DOHH2 (cell line): Measurements from ENCODE around the gene CBX6.

Experiments used
- H3F3A ChIP-seq: fragments of 200-600 bp; sonication (generic), shearing (Covaris generic); 2 replicates; pipeline ENCODE4 v1.6.0; 2016; ENCODE audit warnings: antibody characterized with exemption, mild to moderate bottlenecking; ENCODE audit not compliant: control insufficient read depth, insufficient read depth
- H3K27ac ChIP-seq: fragments of 200-600 bp; sonication (generic); 2 replicates; pipeline ENCODE4 v1.5.1; 2014; ENCODE audit warnings: low read depth, mild to moderate bottlenecking, low read length, moderate library complexity
- H3K27me3 ChIP-seq: fragments of 200-600 bp; sonication (generic); 2 replicates; pipeline ENCODE4 v1.6.1; 2014; ENCODE audit warnings: mild to moderate bottlenecking, low read length, mixed read lengths; ENCODE audit not compliant: control insufficient read depth
- H3K36me3 ChIP-seq: fragments of 200-600 bp; sonication (generic); 2 replicates; pipeline ENCODE4 v1.6.1; 2014; ENCODE audit warnings: mild to moderate bottlenecking, low read length, moderate library complexity, mixed read lengths; ENCODE audit not compliant: control insufficient read depth
- H3K4me1 ChIP-seq: fragments of 200-600 bp; sonication (generic); 2 replicates; pipeline ENCODE4 v1.6.1; 2014; ENCODE audit warnings: mild to moderate bottlenecking, low read length, mixed read lengths; ENCODE audit not compliant: control insufficient read depth
- H3K4me2 ChIP-seq: fragments of 200-600 bp; sonication (generic); 2 replicates; pipeline ENCODE4 v1.6.0; 2014; ENCODE audit warnings: mild to moderate bottlenecking, low read length, moderate library complexity
- H3K4me3 ChIP-seq: fragments of 200-600 bp; sonication (generic); 2 replicates; pipeline ENCODE4 v1.5.1; 2014; ENCODE audit warnings: mild to moderate bottlenecking, low read length, mixed read lengths
- H3K79me2 ChIP-seq: fragments of 200-600 bp; sonication (generic); 2 replicates; pipeline ENCODE4 v1.6.1; 2014; ENCODE audit warnings: mild to moderate bottlenecking, low read length, mixed read lengths; ENCODE audit not compliant: control insufficient read depth
- H3K9me2 ChIP-seq: fragments of 200-600 bp; sonication (generic); replicated peaks from 2 replicates; pipeline ENCODE4 v1.6.1; 2014; ENCODE audit warnings: mild to moderate bottlenecking, low read length, mixed read lengths; ENCODE audit not compliant: control insufficient read depth
- H3K9me3 ChIP-seq: fragments of 200-600 bp; sonication (generic); 2 replicates; pipeline ENCODE4 v1.6.1; 2014; ENCODE audit warnings: antibody characterized with exemption, low read length, mixed read lengths; ENCODE audit not compliant: control insufficient read depth, insufficient read depth
- H4K20me1 ChIP-seq: fragments of 200-600 bp; sonication (generic); 2 replicates; pipeline ENCODE4 v1.6.0; 2014; ENCODE audit warnings: low read depth, mild to moderate bottlenecking, antibody characterized with exemption, low read length, moderate library complexity; ENCODE audit not compliant: control insufficient read depth, insufficient read depth
- EZH2phosphoT487 ChIP-seq: fragments of 200-600 bp; sonication (generic); IDR thresholded peaks from 2 replicates; pipeline ENCODE4 v1.6.1; 2017; ENCODE audit warnings: borderline replicate concordance, mild to moderate bottlenecking, antibody characterized with exemption, low read length, moderate library complexity, mixed read lengths
- TF ChIP-seq, protein P1 (sequence below): fragments of 200-600 bp; sonication (generic); IDR thresholded peaks from one replicate; pipeline ENCODE4 v1.5.1; 2014; ENCODE audit warnings: antibody characterized with exemption, mild to moderate bottlenecking, low read depth, low read length; ENCODE audit not compliant: poor library complexity, severe bottlenecking

CBX6 gene

DNA sequence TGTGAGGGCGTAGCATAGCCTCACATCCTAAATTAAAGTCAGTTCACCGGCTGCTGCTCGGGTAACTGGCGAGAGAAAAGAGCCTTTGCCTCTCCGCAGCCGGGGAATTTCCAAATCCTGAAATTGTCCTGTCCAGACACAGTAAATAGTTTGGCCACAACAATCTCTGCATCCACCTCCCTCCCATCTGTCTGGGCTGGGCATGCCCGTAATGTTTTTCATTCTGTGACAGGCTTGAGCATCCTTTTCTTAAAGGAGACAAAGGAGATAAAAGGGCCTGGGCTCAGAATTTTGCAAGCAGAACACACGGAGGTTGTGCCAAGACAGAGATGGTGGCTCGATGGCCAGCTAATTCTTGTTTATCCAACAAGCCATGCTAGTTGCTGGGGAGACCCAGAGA, 19.2 kb upstream of the CBX6 start:
- TF ChIP-seq, protein P1, sequence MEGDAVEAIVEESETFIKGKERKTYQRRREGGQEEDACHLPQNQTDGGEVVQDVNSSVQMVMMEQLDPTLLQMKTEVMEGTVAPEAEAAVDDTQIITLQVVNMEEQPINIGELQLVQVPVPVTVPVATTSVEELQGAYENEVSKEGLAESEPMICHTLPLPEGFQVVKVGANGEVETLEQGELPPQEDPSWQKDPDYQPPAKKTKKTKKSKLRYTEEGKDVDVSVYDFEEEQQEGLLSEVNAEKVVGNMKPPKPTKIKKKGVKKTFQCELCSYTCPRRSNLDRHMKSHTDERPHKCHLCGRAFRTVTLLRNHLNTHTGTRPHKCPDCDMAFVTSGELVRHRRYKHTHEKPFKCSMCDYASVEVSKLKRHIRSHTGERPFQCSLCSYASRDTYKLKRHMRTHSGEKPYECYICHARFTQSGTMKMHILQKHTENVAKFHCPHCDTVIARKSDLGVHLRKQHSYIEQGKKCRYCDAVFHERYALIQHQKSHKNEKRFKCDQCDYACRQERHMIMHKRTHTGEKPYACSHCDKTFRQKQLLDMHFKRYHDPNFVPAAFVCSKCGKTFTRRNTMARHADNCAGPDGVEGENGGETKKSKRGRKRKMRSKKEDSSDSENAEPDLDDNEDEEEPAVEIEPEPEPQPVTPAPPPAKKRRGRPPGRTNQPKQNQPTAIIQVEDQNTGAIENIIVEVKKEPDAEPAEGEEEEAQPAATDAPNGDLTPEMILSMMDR = no peak
- TF ChIP-seq EZH2phosphoT487 = no peak
- H3F3A ChIP-seq = no peaks in the 10 kb centered on the region
- no peaks in the 10 kb centered on the region for H3K9me2 ChIP-seq
- no peaks in the 10 kb centered on the region for H3K79me2 ChIP-seq
- H3K4me1 ChIP-seq = peaks cover under 1% of the 10 kb centered on the region
- H4K20me1 ChIP-seq = no peaks in the 10 kb centered on the region
- no peaks in the 10 kb centered on the region for H3K9me3 ChIP-seq
- no peak overlapping the region for H3K4me3 ChIP-seq
- H3K4me2 ChIP-seq = no peak overlapping the region
- H3K27me3 ChIP-seq = peaks cover 28% of the 10 kb centered on the region
- no peaks in the 10 kb centered on the region for H3K36me3 ChIP-seq
- no peak overlapping the region for H3K27ac ChIP-seq

DNA sequence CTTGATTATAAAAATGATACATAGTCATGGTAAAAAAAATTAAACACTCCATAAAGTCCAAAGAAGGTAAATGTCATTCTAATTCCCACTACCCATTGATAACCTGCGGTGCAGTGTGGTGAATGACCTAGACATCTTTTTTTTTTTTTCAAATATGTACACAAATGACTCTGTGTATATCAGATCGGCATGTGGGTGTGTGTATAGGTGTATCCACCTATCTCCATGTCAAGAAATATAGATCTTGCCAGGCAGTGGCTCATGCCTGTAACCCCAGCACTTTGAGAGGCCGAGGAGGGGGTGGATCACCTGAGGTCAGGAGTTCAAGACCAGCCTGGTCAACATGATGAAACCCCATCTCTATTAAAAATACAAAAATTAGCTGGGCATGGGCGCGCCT, 18.4 kb upstream of the CBX6 start:
- Histone ChIP-seq H3F3A (no peaks in the 10 kb centered on the region), H4K20me1 (no peaks in the 10 kb centered on the region), H3K36me3 (no peaks in the 10 kb centered on the region), H3K27me3 (peaks cover 28% of the 10 kb centered on the region), H3K79me2 (no peaks in the 10 kb centered on the region), H3K9me3 (no peaks in the 10 kb centered on the region), H3K4me3 (no peak overlapping the region), H3K9me2 (no peaks in the 10 kb centered on the region), H3K4me1 (no peaks in the 10 kb centered on the region), H3K27ac (no peak overlapping the region), H3K4me2 (no peak overlapping the region)
- no peak for TF ChIP-seq EZH2phosphoT487
- TF ChIP-seq, protein P1 = no peak

DNA sequence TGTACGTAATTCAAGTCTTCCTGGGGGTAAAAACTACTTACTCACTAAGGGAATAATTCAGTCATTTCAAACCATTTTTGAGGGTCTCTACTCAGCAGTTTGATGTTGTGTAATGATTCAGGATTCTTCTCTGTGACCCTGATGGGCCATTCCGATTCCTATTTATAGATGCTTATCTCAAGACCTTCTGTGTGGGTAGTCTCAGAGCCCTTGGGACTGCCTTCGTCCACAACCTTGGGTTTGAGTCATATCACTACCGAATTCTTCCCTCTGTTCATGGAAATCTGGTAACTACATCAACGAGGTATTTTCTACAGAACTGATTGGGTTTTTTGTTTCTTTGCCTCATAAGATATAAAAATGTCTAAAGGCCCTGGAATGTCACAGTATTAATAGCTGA, 14.3 kb upstream of the CBX6 start:
- Histone ChIP-seq H3K27me3 (peaks cover 18% of the 10 kb centered on the region), H3K36me3 (no peaks in the 10 kb centered on the region), H3K9me3 (no peaks in the 10 kb centered on the region), H4K20me1 (no peaks in the 10 kb centered on the region), H3F3A (no peaks in the 10 kb centered on the region), H3K9me2 (no peaks in the 10 kb centered on the region), H3K4me3 (no peak overlapping the region), H3K4me2 (no peak overlapping the region), H3K79me2 (no peaks in the 10 kb centered on the region), H3K27ac (no peak overlapping the region), H3K4me1 (no peaks in the 10 kb centered on the region)
- no peak for TF ChIP-seq EZH2phosphoT487
- TF ChIP-seq, protein P1 = no peak
